K562 (cell line): ENCODE data around the gene CDKN1C. TPM values are rescaled to one million over a fixed set of nuclear protein-coding genes. Genes with fewer than 3 reads are reported as not detected.

Experiments
- ATAC-seq: fragments of 200-7000 bp; cut with Tn5 transposase; 3 replicates; pipeline ENCODE4 v1.9.1; 2020; ENCODE audit warnings: moderate library complexity
- BruUV-seq: library from RNA; stranded (reverse); fragments of 400-500 nt; replicated peaks from 2 replicates; lab custom pipeline; 2021; lab: Mats Ljungman, UMichigan
- CTCF ChIA-PET: fragments of 300-600 bp; formaldehyde crosslinking; extraction: SDS; loops from one replicate; lab custom pipeline; 2021; ENCODE audit warnings: low intra/inter-chr PET ratio; lab: Yijun Ruan, JAX
- POLR2A ChIA-PET: fragments of 300-600, 350-650 bp; sonication (Branson Sonifier 250); formaldehyde crosslinking; extraction: SDS; loops from one replicate; lab custom pipeline; 2021; ENCODE audit warnings: antibody characterized with exemption, inconsistent platforms; lab: Yijun Ruan, JAX
- DNase-seq, 4 experiments: peaks; one replicate each; pipeline versions ENCODE4 v3.0.0 to v3.0.0-alpha.2; 2011 to 2018; ENCODE audit warnings: low spot score in 3 of 4, mixed read lengths in 3 of 4; ENCODE audit errors: extremely low read depth in 1 of 4
- FAIRE-seq: peaks from 2 replicates; lab custom pipeline; 2011; peaks lifted over from hg19 to GRCh38; lab: Jason Lieb, UNC
- H2AFZ ChIP-seq: 2 replicates; pipeline ENCODE4 v1.6.0; 2011; ENCODE audit warnings: low read depth, low read length, control low read depth, inconsistent platforms
- H3K27ac ChIP-seq: fragments of 200-600 bp; 3 replicates; pipeline ENCODE4 v1.8.0; 2011; ENCODE audit warnings: low read depth, mild to moderate bottlenecking, control low read depth, inconsistent platforms, low read length, moderate library complexity, mixed read lengths; ENCODE audit errors: extremely low read depth
- H3K27me3 ChIP-seq, 2 experiments: fragments of 300-600 bp in 1 of 2; 2 replicates in 1 of 2; 3 replicates in 1 of 2; pipeline versions ENCODE4 v1.6.0 to v1.8.0; 2011; ENCODE audit warnings: inconsistent platforms in 2 of 2, low read length in 2 of 2, mild to moderate bottlenecking in 1 of 2, mixed read lengths in 1 of 2, moderate library complexity in 1 of 2; ENCODE audit not compliant: control insufficient read depth in 2 of 2, insufficient read depth in 2 of 2
- H3K36me3 ChIP-seq: fragments of 300-600 bp; 3 replicates; pipeline ENCODE4 v1.8.0; 2011; ENCODE audit warnings: mild to moderate bottlenecking, low read length, inconsistent platforms; ENCODE audit not compliant: control insufficient read depth, insufficient read depth
- H3K4me1 ChIP-seq, 2 experiments: fragments of 200-600 bp in 1 of 2; replicated peaks in 1 of 2; 2 replicates in 1 of 2; 3 replicates in 1 of 2; pipeline versions ENCODE4 v1.5.1 to v1.8.0; 2011; ENCODE audit warnings: inconsistent platforms in 2 of 2, low read length in 2 of 2, mild to moderate bottlenecking in 1 of 2, mixed read lengths in 1 of 2, moderate library complexity in 1 of 2; ENCODE audit not compliant: control insufficient read depth in 2 of 2, insufficient read depth in 2 of 2
- H3K4me2 ChIP-seq: 2 replicates; pipeline ENCODE4 v1.6.1; 2011; ENCODE audit warnings: low read length, control low read depth, inconsistent platforms, mixed read lengths; ENCODE audit not compliant: insufficient read depth
- H3K4me3 ChIP-seq: fragments of 200-600 bp; sonication (generic), shearing (Covaris generic); 2 replicates; pipeline ENCODE4 v1.5.1; 2016; ENCODE audit warnings: control low read depth, inconsistent platforms
- H3K79me2 ChIP-seq: fragments of 200-600 bp; 3 replicates; pipeline ENCODE4 v1.8.0; 2011; ENCODE audit warnings: low read length, inconsistent platforms; ENCODE audit not compliant: control insufficient read depth, insufficient read depth
- H3K9ac ChIP-seq, 2 experiments: 2 replicates each; pipeline versions ENCODE4 v1.6.0 to v1.6.1; 2011; ENCODE audit warnings: low read depth in 2 of 2, low read length in 2 of 2, control low read depth in 1 of 2, inconsistent platforms in 1 of 2, mild to moderate bottlenecking in 1 of 2, mixed read lengths in 1 of 2; ENCODE audit not compliant: insufficient read depth in 1 of 2
- H3K9me1 ChIP-seq: one replicate; pipeline ENCODE4 v1.6.0; 2011; ENCODE audit warnings: inconsistent platforms, mild to moderate bottlenecking, low read length, moderate library complexity; ENCODE audit not compliant: control insufficient read depth, insufficient read depth
- H3K9me3 ChIP-seq: replicated peaks from 2 replicates; pipeline ENCODE4 v1.5.1; 2011; ENCODE audit warnings: low read depth, low read length, inconsistent platforms; ENCODE audit not compliant: control insufficient read depth, insufficient read depth
- H4K20me1 ChIP-seq: replicated peaks from 2 replicates; pipeline ENCODE4 v1.6.1; 2011; ENCODE audit warnings: low read length, inconsistent platforms, mixed read lengths; ENCODE audit not compliant: control insufficient read depth, insufficient read depth
- EP300 ChIP-seq: IDR thresholded peaks from 2 replicates; pipeline ENCODE4 v1.6.1; 2012; ENCODE audit warnings: low read length, improper control_type of control experiment
- TFAP4 ChIP-seq: sonication (generic); formaldehyde crosslinking; IDR thresholded peaks from 2 replicates; pipeline ENCODE4 v1.8.0; 2022; ENCODE audit warnings: missing genetic modification reagents, mild to moderate bottlenecking, moderate library complexity, borderline replicate concordance
- ZBTB5 ChIP-seq: fragments of 450-650 bp; IDR thresholded peaks from 2 replicates; pipeline ENCODE4 v1.6.1; 2017; ENCODE audit warnings: antibody characterized with exemption
- WGBS: fragments of 100-300 bp; shearing (Covaris generic); methylation state at CpG from one replicate; pipeline ENCODE4 v1.1.6; 2016; ENCODE audit warnings: low coverage, mixed read lengths; ENCODE audit not compliant: insufficient coverage; ENCODE audit errors: missing lambda C conversion rate; 5-methylcytosine and 5-hydroxymethylcytosine counted together
- in situ Hi-C: fragments of 300-500 bp; cut with MboI; formaldehyde crosslinking; loops from 4 replicates; pipeline ENCODE4 v1.15.0; 2018; ENCODE audit warnings: inconsistent platforms, mixed read lengths
- intact Hi-C: fragments of 100-400 bp; cut with micrococcal nuclease; formaldehyde crosslinking; loops from 2 replicates; pipeline ENCODE4 v1.14.2; 2022
- polyA plus RNA-seq, 8 experiments: library from polyadenylated mRNA; depleted of rRNA in 4 of 8; stranded (reverse) in 5 of 8; unstranded in 3 of 8; fragments of >200 nt; fragmentation: Nextera tagmentation in 2 of 8; fragmentation: Illumina TruSeq in 1 of 8; extraction: Ambion mirVana in 2 of 8; extraction: Trizol in 1 of 8; gene quantifications; 2 replicates each; pipeline versions ENCODE4 v1.2.1 to v1.2.3, GENCODE V29; 2011 to 2014; ENCODE audit warnings: inconsistent platforms in 1 of 8, missing spikeins in 1 of 8
- total RNA-seq, 7 experiments: library from RNA; depleted of rRNA in 6 of 7; stranded (reverse); fragments of >200 nt in 6 of 7; fragmentation: Illumina TruSeq in 2 of 7; extraction: Trizol in 2 of 7; gene quantifications; 2 replicates each; pipeline versions ENCODE4 v1.2.1 to v1.2.3, GENCODE V29; 2011 to 2021; ENCODE audit warnings: low replicate concordance in 1 of 7

CDKN1C gene
- total and polyA plus RNA-seq, 9 of the 15 experiments (the other 6 are each of a cell fraction or from before 2014, with no cell fraction given): 2.8 to 21.1 (median 9.3) TPM

GRCh38 chr11:2913776-2914175 lies 28.2 kb upstream of the CDKN1C start:
- no peak overlapping the region for H3K4me2 ChIP-seq

More at GRCh38 chr11:2913776-2914175, 28.2 kb upstream of the CDKN1C start:
- H4K20me1 ChIP-seq: no peaks in the 10 kb centered on the region
- DNase-seq: no peak
- no peaks in the 10 kb centered on the region for H3K27me3 ChIP-seq
- 60% methylated on average over 5 of the region's 9 CpGs for WGBS
- FAIRE-seq: no peak
- intact Hi-C loops: no loop called here
- ATAC-seq: no peak
- CTCF ChIA-PET: no interaction called here
- TF ChIP-seq TFAP4 (CRISPR knock-in tag) (0 out of 2 replicates have a peak, but pooled peaks have one; percentile 17), ZBTB5 (no peak), EP300 (no peak)
- TF ChIP-seq, all 486 proteins: peak for 1
- Histone ChIP-seq H3K4me3 (no peak overlapping the region), H3K9me3 (no peaks in the 10 kb centered on the region), H3K4me1 (peaks cover 14 to 81% of the 10 kb centered on the region in 2 experiments; a peak in 4 of 5 replicates), H3K27ac (no peak overlapping the region), H3K9me1 (no peaks in the 10 kb centered on the region), H3K36me3 (no peaks in the 10 kb centered on the region), H2AFZ (no peak overlapping the region), H3K9ac (peak overlapping the region in 1 of 2 experiments; percentile 41; a peak in 2 of 4 replicates), H3K79me2 (no peaks in the 10 kb centered on the region)
- in situ Hi-C loops: no loop called here
- POLR2A ChIA-PET: interaction anchor here (0.6 to 1.1 kb wide), 3 partner anchors 11 to 743 kb away, joined by 3 to 5 read pairs (median 3); no protein-coding TSS in a partner anchor
- no TSS peak for BruUV-seq
